WTC11 (cell line): ENCODE results near the gene LMOD2.

ENCODE experiments used
- ATF1 ChIP-seq: sonication (generic); formaldehyde crosslinking; IDR thresholded peaks from 2 replicates; pipeline ENCODE4 v1.8.1; 2023; ENCODE audit warnings: mild to moderate bottlenecking, moderate library complexity, missing genetic modification reagents
- CBFB ChIP-seq: sonication (generic); formaldehyde crosslinking; IDR thresholded peaks from 2 replicates; pipeline ENCODE4 v1.8.1; 2022; ENCODE audit warnings: mild to moderate bottlenecking, low read depth, missing genetic modification reagents
- EMX1 ChIP-seq: fragments of 250-450 bp; sonication (Bioruptor Pico); IDR thresholded peaks from 2 replicates; pipeline ENCODE4 v1.8.0; 2021; ENCODE audit warnings: mild to moderate bottlenecking
- NFE2L1 ChIP-seq: sonication (generic); formaldehyde crosslinking; IDR thresholded peaks from 2 replicates; pipeline ENCODE4 v1.8.1; 2023; ENCODE audit warnings: missing genetic modification reagents
- SMAD3 ChIP-seq: sonication (generic); formaldehyde crosslinking; IDR thresholded peaks from 2 replicates; pipeline ENCODE4 v1.8.0; 2022; ENCODE audit warnings: missing genetic modification reagents, mild to moderate bottlenecking, borderline replicate concordance
- SMAD4 ChIP-seq: sonication (generic); formaldehyde crosslinking; IDR thresholded peaks from 2 replicates; pipeline ENCODE4 v1.8.0; 2022; ENCODE audit warnings: mild to moderate bottlenecking, missing genetic modification reagents
- ZBTB21 ChIP-seq: sonication (generic); formaldehyde crosslinking; IDR thresholded peaks from 2 replicates; pipeline ENCODE4 v1.8.1; 2023; ENCODE audit warnings: mild to moderate bottlenecking, missing genetic modification reagents, borderline replicate concordance
- TF ChIP-seq, protein P1 (sequence below): sonication (generic); formaldehyde crosslinking; IDR thresholded peaks from 2 replicates; pipeline ENCODE4 v1.8.1; 2022; ENCODE audit warnings: low read depth, missing genetic modification reagents, borderline replicate concordance
- TF ChIP-seq, protein P2 (sequence below): sonication (generic); formaldehyde crosslinking; IDR thresholded peaks from 2 replicates; pipeline ENCODE4 v1.8.0; 2022; ENCODE audit warnings: mild to moderate bottlenecking, missing genetic modification reagents
- TF ChIP-seq, protein P3 (sequence below): sonication (generic); formaldehyde crosslinking; IDR thresholded peaks from 2 replicates; pipeline ENCODE4 v1.8.1; 2022; ENCODE audit warnings: low read depth, mild to moderate bottlenecking, moderate library complexity, missing genetic modification reagents, borderline replicate concordance
- TF ChIP-seq, protein P4 (sequence below): fragments of 250-450 bp; sonication (Bioruptor Pico); IDR thresholded peaks from 2 replicates; pipeline ENCODE4 v1.9.0; 2021; ENCODE audit warnings: moderate library complexity, mild to moderate bottlenecking, inconsistent platforms, borderline replicate concordance
- TF ChIP-seq, protein P5 (sequence below): fragments of 200-600 bp; IDR thresholded peaks from 2 replicates; pipeline ENCODE4 v1.8.0; 2022; ENCODE audit warnings: antibody characterized with exemption
- TF ChIP-seq, protein P6 (sequence below): fragments of 250-450 bp; sonication (Bioruptor Pico); IDR thresholded peaks from 2 replicates; pipeline ENCODE4 v1.8.0; 2021; ENCODE audit warnings: mild to moderate bottlenecking

DNA sequence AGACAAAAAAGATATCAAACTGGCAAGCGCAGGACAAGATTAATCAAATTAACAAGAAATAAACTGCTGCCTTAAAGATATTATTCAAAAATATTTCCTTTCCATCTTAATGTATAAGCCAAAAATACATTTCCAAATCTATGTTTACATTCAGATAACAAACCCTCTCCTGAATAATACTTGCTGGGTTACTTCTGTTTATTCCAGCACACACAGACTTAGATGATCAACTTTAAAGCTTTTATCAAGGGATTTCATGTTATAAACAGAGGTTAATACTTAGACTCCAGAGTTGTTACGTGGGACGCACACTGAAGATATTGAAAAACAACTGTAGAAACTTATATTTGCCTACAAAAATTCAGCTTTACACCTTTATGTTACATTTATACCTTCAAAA lies 33.6 kb downstream of the LMOD2 start:
- TF ChIP-seq, protein P1, sequence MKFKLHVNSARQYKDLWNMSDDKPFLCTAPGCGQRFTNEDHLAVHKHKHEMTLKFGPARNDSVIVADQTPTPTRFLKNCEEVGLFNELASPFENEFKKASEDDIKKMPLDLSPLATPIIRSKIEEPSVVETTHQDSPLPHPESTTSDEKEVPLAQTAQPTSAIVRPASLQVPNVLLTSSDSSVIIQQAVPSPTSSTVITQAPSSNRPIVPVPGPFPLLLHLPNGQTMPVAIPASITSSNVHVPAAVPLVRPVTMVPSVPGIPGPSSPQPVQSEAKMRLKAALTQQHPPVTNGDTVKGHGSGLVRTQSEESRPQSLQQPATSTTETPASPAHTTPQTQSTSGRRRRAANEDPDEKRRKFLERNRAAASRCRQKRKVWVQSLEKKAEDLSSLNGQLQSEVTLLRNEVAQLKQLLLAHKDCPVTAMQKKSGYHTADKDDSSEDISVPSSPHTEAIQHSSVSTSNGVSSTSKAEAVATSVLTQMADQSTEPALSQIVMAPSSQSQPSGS, result no peak
- no peak for TF ChIP-seq EMX1 (CRISPR knock-in tag)
- TF ChIP-seq, protein P2, sequence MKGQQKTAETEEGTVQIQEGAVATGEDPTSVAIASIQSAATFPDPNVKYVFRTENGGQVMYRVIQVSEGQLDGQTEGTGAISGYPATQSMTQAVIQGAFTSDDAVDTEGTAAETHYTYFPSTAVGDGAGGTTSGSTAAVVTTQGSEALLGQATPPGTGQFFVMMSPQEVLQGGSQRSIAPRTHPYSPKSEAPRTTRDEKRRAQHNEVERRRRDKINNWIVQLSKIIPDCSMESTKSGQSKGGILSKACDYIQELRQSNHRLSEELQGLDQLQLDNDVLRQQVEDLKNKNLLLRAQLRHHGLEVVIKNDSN, result no peak
- TF ChIP-seq, protein P3, sequence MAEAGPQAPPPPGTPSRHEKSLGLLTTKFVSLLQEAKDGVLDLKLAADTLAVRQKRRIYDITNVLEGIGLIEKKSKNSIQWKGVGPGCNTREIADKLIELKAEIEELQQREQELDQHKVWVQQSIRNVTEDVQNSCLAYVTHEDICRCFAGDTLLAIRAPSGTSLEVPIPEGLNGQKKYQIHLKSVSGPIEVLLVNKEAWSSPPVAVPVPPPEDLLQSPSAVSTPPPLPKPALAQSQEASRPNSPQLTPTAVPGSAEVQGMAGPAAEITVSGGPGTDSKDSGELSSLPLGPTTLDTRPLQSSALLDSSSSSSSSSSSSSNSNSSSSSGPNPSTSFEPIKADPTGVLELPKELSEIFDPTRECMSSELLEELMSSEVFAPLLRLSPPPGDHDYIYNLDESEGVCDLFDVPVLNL (CRISPR knock-in tag), result no peak
- TF ChIP-seq CBFB (CRISPR knock-in tag), result no peak
- TF ChIP-seq, protein P4, sequence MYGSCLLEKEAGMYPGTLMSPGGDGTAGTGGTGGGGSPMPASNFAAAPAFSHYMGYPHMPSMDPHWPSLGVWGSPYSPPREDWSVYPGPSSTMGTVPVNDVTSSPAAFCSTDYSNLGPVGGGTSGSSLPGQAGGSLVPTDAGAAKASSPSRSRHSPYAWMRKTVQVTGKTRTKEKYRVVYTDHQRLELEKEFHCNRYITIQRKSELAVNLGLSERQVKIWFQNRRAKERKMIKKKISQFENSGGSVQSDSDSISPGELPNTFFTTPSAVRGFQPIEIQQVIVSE, result no peak
- TF ChIP-seq, protein P5, sequence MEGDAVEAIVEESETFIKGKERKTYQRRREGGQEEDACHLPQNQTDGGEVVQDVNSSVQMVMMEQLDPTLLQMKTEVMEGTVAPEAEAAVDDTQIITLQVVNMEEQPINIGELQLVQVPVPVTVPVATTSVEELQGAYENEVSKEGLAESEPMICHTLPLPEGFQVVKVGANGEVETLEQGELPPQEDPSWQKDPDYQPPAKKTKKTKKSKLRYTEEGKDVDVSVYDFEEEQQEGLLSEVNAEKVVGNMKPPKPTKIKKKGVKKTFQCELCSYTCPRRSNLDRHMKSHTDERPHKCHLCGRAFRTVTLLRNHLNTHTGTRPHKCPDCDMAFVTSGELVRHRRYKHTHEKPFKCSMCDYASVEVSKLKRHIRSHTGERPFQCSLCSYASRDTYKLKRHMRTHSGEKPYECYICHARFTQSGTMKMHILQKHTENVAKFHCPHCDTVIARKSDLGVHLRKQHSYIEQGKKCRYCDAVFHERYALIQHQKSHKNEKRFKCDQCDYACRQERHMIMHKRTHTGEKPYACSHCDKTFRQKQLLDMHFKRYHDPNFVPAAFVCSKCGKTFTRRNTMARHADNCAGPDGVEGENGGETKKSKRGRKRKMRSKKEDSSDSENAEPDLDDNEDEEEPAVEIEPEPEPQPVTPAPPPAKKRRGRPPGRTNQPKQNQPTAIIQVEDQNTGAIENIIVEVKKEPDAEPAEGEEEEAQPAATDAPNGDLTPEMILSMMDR, result no peak
- TF ChIP-seq SMAD3 (CRISPR knock-in tag), result no peak
- TF ChIP-seq, protein P6, sequence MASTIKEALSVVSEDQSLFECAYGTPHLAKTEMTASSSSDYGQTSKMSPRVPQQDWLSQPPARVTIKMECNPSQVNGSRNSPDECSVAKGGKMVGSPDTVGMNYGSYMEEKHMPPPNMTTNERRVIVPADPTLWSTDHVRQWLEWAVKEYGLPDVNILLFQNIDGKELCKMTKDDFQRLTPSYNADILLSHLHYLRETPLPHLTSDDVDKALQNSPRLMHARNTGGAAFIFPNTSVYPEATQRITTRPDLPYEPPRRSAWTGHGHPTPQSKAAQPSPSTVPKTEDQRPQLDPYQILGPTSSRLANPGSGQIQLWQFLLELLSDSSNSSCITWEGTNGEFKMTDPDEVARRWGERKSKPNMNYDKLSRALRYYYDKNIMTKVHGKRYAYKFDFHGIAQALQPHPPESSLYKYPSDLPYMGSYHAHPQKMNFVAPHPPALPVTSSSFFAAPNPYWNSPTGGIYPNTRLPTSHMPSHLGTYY, result no peak
- no peak for TF ChIP-seq NFE2L1 (CRISPR knock-in tag)
- TF ChIP-seq SMAD4, result no peak
- TF ChIP-seq ATF1, result no peak
- TF ChIP-seq ZBTB21 (CRISPR knock-in tag), result no peak
